ENCODE measurements around the gene CSNK2B.

Gene CSNK2B

GRCh38 chr6:31717499-31718222 lies 51.8 kb downstream of the CSNK2B start:
- DNase-seq = no peak

- DNase-seq = no peak
These were observed 52.4 kb downstream of the CSNK2B start for GRCh38 chr6:31718265-31718664.

GRCh38 chr6:31719001-31719400 lies 53.1 kb downstream of the CSNK2B start:
- DNase-seq = no peak
